ENCODE data around the gene KAZN.

KAZN gene

DNA sequence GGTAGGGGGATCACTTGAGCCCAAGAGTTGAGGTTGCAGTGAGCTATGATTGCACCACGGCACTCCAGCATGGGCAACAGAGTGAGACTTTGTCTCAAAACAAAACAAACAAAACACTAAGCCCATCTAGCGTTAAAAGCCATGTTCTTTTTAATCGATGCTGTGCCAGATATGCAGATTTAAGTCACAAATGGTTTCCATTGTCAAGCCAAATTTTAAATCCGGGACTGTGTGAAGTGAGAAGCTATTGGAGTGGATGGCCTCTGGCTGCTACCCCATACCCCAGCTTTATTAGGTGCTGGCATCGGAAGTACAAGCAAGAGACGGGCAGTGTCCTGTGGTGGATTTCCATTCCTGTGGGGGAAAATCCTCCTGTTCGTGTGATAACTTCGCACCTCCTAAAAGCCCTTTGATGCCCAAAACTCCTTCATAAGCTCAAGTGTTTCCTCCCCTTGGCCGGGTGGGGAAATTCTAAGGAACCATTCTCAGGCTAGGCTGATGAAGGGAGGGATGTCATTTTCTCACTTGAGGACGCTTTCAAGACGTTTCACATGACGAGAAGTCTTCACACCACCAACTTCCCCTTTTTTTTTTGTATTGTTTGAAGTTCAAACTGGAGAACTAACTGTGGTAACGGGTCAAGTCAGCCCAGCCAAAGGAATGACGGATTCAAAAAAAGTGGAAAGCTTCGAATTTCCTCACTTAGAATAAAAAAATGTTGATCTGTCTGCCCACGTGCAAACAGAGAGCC lies 140.8 kb downstream of the KAZN start:
- TF ChIP-seq, protein P1, sequence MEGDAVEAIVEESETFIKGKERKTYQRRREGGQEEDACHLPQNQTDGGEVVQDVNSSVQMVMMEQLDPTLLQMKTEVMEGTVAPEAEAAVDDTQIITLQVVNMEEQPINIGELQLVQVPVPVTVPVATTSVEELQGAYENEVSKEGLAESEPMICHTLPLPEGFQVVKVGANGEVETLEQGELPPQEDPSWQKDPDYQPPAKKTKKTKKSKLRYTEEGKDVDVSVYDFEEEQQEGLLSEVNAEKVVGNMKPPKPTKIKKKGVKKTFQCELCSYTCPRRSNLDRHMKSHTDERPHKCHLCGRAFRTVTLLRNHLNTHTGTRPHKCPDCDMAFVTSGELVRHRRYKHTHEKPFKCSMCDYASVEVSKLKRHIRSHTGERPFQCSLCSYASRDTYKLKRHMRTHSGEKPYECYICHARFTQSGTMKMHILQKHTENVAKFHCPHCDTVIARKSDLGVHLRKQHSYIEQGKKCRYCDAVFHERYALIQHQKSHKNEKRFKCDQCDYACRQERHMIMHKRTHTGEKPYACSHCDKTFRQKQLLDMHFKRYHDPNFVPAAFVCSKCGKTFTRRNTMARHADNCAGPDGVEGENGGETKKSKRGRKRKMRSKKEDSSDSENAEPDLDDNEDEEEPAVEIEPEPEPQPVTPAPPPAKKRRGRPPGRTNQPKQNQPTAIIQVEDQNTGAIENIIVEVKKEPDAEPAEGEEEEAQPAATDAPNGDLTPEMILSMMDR (conservative IDR thresholded peaks at IDR 0.05; ENCODE audit: low read depth, low read length) = no peak
- no peak overlapping the region for H3K4me3 ChIP-seq (ENCODE audit: low read length)
- DNase-seq (ENCODE audit: low read depth) = no peak

DNA sequence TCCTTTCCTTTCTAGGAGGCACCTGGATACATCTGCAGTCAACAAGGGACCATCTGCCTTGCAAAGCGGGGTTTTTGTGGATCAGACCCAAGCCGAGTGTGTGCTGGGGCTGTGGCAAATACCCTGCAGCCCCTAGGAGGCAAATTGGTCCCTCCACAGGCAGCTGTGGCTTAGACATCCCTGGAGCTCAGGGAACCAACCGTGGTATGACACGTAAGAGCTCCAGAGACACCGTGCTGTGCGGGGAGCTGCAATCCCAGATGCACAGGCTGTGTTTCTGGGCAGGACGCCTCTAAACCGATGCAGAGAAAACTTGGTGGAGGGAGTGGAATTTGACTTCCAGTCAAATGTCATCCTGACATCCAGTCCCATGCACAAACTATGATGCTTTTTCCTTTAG lies 141.5 kb downstream of the KAZN start:
- DNase-seq (ENCODE audit: low read depth) = no peak
- TF ChIP-seq, protein P1 (conservative IDR thresholded peaks at IDR 0.05; ENCODE audit: low read depth, low read length) = no peak
- H3K4me3 ChIP-seq (ENCODE audit: low read length) = no peak overlapping the region

DNA sequence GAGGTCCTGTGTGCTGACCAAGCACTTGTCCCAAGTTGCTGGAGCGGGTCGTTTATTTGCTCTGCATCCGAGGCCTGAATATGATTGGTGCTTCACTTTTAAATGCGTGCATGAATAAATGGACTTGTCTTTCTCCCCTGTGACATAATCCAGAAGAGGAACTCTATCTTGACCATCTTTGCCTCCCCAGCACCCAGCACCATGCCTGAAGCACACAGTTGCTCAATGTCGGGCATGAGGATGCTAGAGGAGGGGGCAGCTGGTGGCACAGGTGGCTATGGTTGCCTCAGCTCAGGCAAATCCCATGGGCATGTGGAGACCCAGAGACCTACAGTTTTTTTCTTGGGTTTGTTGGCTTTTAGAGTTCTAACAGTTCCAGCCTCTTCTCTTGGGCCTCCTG lies 142.6 kb downstream of the KAZN start:
- TF ChIP-seq, protein P1 (conservative IDR thresholded peaks at IDR 0.05; ENCODE audit: low read depth, low read length) = no peak
- DNase-seq (ENCODE audit: low read depth) = no peak
- H3K4me3 ChIP-seq (ENCODE audit: low read length) = no peak overlapping the region

- no peak overlapping the region for H3K4me3 ChIP-seq (ENCODE audit: low read length)
- TF ChIP-seq, protein P1 (conservative IDR thresholded peaks at IDR 0.05; ENCODE audit: low read depth, low read length) = no peak
- DNase-seq (ENCODE audit: low read depth) = no peak
Observed at GRCh38 chr1:14741532-14741931, 143.0 kb downstream of the KAZN start.

- no peak overlapping the region for H3K4me3 ChIP-seq (ENCODE audit: low read length)
- TF ChIP-seq, protein P1 (conservative IDR thresholded peaks at IDR 0.05; ENCODE audit: low read depth, low read length) = no peak
- peak; percentile 78 for DNase-seq (ENCODE audit: low read depth)
Observed at GRCh38 chr1:14742181-14742980, 143.9 kb downstream of the KAZN start.

- no peak overlapping the region for H3K4me3 ChIP-seq (ENCODE audit: low read length)
- DNase-seq (ENCODE audit: low read depth) = no peak
- TF ChIP-seq, protein P1 (conservative IDR thresholded peaks at IDR 0.05; ENCODE audit: low read depth, low read length) = no peak
Observed at GRCh38 chr1:14743368-14743767, 144.9 kb downstream of the KAZN start.
